PC-3 (cell line): ENCODE data around the gene GOLM1. TPM values are rescaled to one million over a fixed set of nuclear protein-coding genes. Genes with fewer than 3 reads are reported as not detected.

Experiments
- ATAC-seq: fragments of 200-7000 bp; cut with Tn5 transposase; 2 replicates; pipeline ENCODE4 v1.9.1; 2020; ENCODE audit warnings: mild to moderate bottlenecking, moderate library complexity
- BruUV-seq: library from RNA; stranded (reverse); fragments of 400-500 nt; replicated peaks from 2 replicates; lab custom pipeline; 2021; lab: Mats Ljungman, UMichigan
- CTCF ChIA-PET: fragments of 300-600 bp; sonication (Branson Sonifier 250); formaldehyde crosslinking; loops from one replicate; lab custom pipeline; 2022; ENCODE audit warnings: antibody characterized with exemption; lab: Charles Lee
- POLR2A ChIA-PET: fragments of 300-600 bp; sonication (Branson Sonifier 250); formaldehyde crosslinking; loops from one replicate; lab custom pipeline; 2022; ENCODE audit warnings: antibody characterized with exemption; ENCODE audit not compliant: unreplicated experiment; lab: Charles Lee
- DNase-seq: peaks from one replicate; pipeline ENCODE4 v3.0.0-alpha.2; 2015
- H2AFZ ChIP-seq: fragments of 300-600 bp; sonication (generic); 2 replicates; pipeline ENCODE4 v1.6.0; 2016; ENCODE audit warnings: antibody characterized with exemption, low read length
- H3F3A ChIP-seq: fragments of 300-600 bp; sonication (generic); one replicate; pipeline ENCODE4 v1.6.0; 2017; ENCODE audit warnings: antibody characterized with exemption, low read length, control low read depth, mild to moderate bottlenecking; ENCODE audit not compliant: unreplicated experiment
- H3K27ac ChIP-seq: fragments of 300-600 bp; sonication (generic); 2 replicates; pipeline ENCODE4 v1.5.1; 2016; ENCODE audit warnings: mild to moderate bottlenecking, low read length
- H3K27me3 ChIP-seq: fragments of 300-600 bp; sonication (generic); 2 replicates; pipeline ENCODE4 v1.6.1; 2016; ENCODE audit warnings: low read length, mixed read lengths
- H3K36me3 ChIP-seq: fragments of 300-600 bp; sonication (generic); 2 replicates; pipeline ENCODE4 v1.6.1; 2016; ENCODE audit warnings: low read depth, mixed run types, low read length, mixed read lengths
- H3K4me1 ChIP-seq: fragments of 300-600 bp; sonication (generic); 2 replicates; pipeline ENCODE4 v1.5.1; 2016; ENCODE audit warnings: low read length; ENCODE audit not compliant: insufficient read depth
- H3K4me2 ChIP-seq: fragments of 300-600 bp; sonication (generic); 2 replicates; pipeline ENCODE4 v1.6.0; 2016; ENCODE audit warnings: low read length
- H3K4me3 ChIP-seq: fragments of 300-600 bp; sonication (generic); 2 replicates; pipeline ENCODE4 v1.5.1; 2016; ENCODE audit warnings: mild to moderate bottlenecking, low read length, mixed read lengths
- H3K79me2 ChIP-seq: fragments of 300-600 bp; sonication (generic); 2 replicates; pipeline ENCODE4 v1.6.1; 2017; ENCODE audit warnings: low read length, mixed read lengths
- H3K9ac ChIP-seq: fragments of 300-600 bp; sonication (generic); 2 replicates; pipeline ENCODE4 v1.6.0; 2016; ENCODE audit warnings: mild to moderate bottlenecking, low read length
- H3K9me2 ChIP-seq: fragments of 300-600 bp; sonication (generic); replicated peaks from 2 replicates; pipeline ENCODE4 v1.6.1; 2016; ENCODE audit warnings: mixed run types, low read length, mixed read lengths
- H3K9me3 ChIP-seq: fragments of 300-600 bp; sonication (generic); 2 replicates; pipeline ENCODE4 v1.6.1; 2016; ENCODE audit warnings: low read length, mixed read lengths
- H4K20me1 ChIP-seq: fragments of 300-600 bp; sonication (generic); 2 replicates; pipeline ENCODE4 v1.6.1; 2016; ENCODE audit warnings: low read length, mixed read lengths
- CTCF ChIP-seq: fragments of 300-600 bp; sonication (generic); conservative IDR thresholded peaks from 2 replicates; pipeline ENCODE4 v1.5.1; 2017; ENCODE audit warnings: antibody characterized with exemption, low read depth, mild to moderate bottlenecking, low read length
- EZH2 ChIP-seq: fragments of 300-600 bp; sonication (generic); IDR thresholded peaks from one replicate; pipeline ENCODE4 v1.6.1; 2017; ENCODE audit warnings: antibody characterized with exemption, mild to moderate bottlenecking, low read length; ENCODE audit not compliant: unreplicated experiment
- EZH2phosphoT487 ChIP-seq: fragments of 300-600 bp; sonication (generic); IDR thresholded peaks from 2 replicates; pipeline ENCODE4 v1.6.1; 2018; ENCODE audit warnings: mild to moderate bottlenecking, antibody characterized with exemption, low read length, borderline replicate concordance
- intact Hi-C: fragments of 100-400 bp; cut with micrococcal nuclease; formaldehyde crosslinking; loops from 2 replicates; pipeline ENCODE4 v1.9.0; 2023
- total RNA-seq: library from RNA; depleted of rRNA; stranded (reverse); fragments of >200 nt; gene quantifications from 2 replicates; pipeline ENCODE4 v1.2.3, GENCODE V29; 2014

GOLM1 gene
- total RNA-seq, 1 experiment from 2014 or later: 55.8 TPM

- ChIA-PET POLR2A (no interaction called here), CTCF (interaction anchor here (0.7 kb wide), 1 partner anchor 109 kb away, joined by 3 read pairs; no protein-coding TSS in a partner anchor)
- DNase-seq (peak; percentile 82), ATAC-seq (peak; percentile 97)
- Histone ChIP-seq H3F3A (no peaks in the 10 kb centered on the region), H2AFZ (peak overlapping the region; percentile 40; the same call in 1 of the 2 replicates), H3K27me3 (no peaks in the 10 kb centered on the region), H3K9ac (peak overlapping the region; percentile 26), H3K4me2 (peak overlapping the region; percentile 62), H3K36me3 (no peaks in the 10 kb centered on the region), H3K79me2 (peaks cover 66% of the 10 kb centered on the region), H3K9me3 (no peaks in the 10 kb centered on the region), H3K9me2 (no peaks in the 10 kb centered on the region), H3K27ac (peak overlapping the region; percentile 76), H3K4me1 (peaks cover 29% of the 10 kb centered on the region), H3K4me3 (peak overlapping the region; percentile 39; the same call in 1 of the 2 replicates), H4K20me1 (no peaks in the 10 kb centered on the region)
- no TSS peak for BruUV-seq
- no peak for TF ChIP-seq CTCF
- no peak for TF ChIP-seq EZH2
- no peak for TF ChIP-seq EZH2phosphoT487
- intact Hi-C loops: loop anchor here (10.0 kb wide), 1 partner anchor 261 kb away; the partner anchor contains the start of gene TUT7
Observed at GRCh38 chr9:86093788-86094555, 5.4 kb downstream of the GOLM1 start.

GRCh38 chr9:86091477-86091876 lies 7.9 kb downstream of the GOLM1 start:
- Histone ChIP-seq H3K27ac (no peak overlapping the region), H3K4me1 (peaks cover 18% of the 10 kb centered on the region), H3K4me3 (no peak overlapping the region), H3K36me3 (no peaks in the 10 kb centered on the region), H3K9ac (no peak overlapping the region), H3K4me2 (no peak overlapping the region), H3K79me2 (peaks cover 42% of the 10 kb centered on the region), H3F3A (no peaks in the 10 kb centered on the region), H3K9me3 (no peaks in the 10 kb centered on the region), H3K9me2 (no peaks in the 10 kb centered on the region), H4K20me1 (no peaks in the 10 kb centered on the region), H2AFZ (no peak overlapping the region), H3K27me3 (no peaks in the 10 kb centered on the region)
- ChIA-PET POLR2A (no interaction called here), CTCF (no interaction called here)
- no peak for ATAC-seq
- intact Hi-C loops: loop anchor here (10.0 kb wide), 1 partner anchor 263 kb away; the partner anchor contains the start of gene TUT7
- no peak for DNase-seq
- no peak for TF ChIP-seq CTCF
- no peak for TF ChIP-seq EZH2
- no peak for TF ChIP-seq EZH2phosphoT487
- no TSS peak for BruUV-seq

GRCh38 chr9:86082870-86083269 lies 16.5 kb downstream of the GOLM1 start:
- Histone ChIP-seq H3K4me1 (peaks cover 17% of the 10 kb centered on the region), H3K27me3 (no peaks in the 10 kb centered on the region), H2AFZ (no peak overlapping the region), H3K36me3 (no peaks in the 10 kb centered on the region), H3K4me2 (no peak overlapping the region), H3F3A (no peaks in the 10 kb centered on the region), H3K9ac (no peak overlapping the region), H3K9me3 (no peaks in the 10 kb centered on the region), H3K9me2 (no peaks in the 10 kb centered on the region), H4K20me1 (no peaks in the 10 kb centered on the region), H3K79me2 (no peaks in the 10 kb centered on the region), H3K27ac (no peak overlapping the region), H3K4me3 (no peak overlapping the region)
- intact Hi-C loops: no loop called here
- ATAC-seq (no peak), DNase-seq (no peak)
- no peak for TF ChIP-seq EZH2
- no peak for TF ChIP-seq EZH2phosphoT487
- no peak for TF ChIP-seq CTCF
- ChIA-PET POLR2A (no interaction called here), CTCF (no interaction called here)
- BruUV-seq: no TSS peak
